HepG2 (cell line): Measurements from ENCODE around the gene DCST2. TPM values are rescaled to one million over a fixed set of nuclear protein-coding genes. Genes with fewer than 3 reads are reported as not detected.

Experiments
- HOMEZ ChIP-seq: IDR thresholded peaks from 2 replicates; pipeline ENCODE4 v1.6.1; 2016; ENCODE audit warnings: low read depth
- SNAPC4 ChIP-seq: sonication (generic); formaldehyde crosslinking; IDR thresholded peaks from 2 replicates; pipeline ENCODE4 v1.4.0; 2020; ENCODE audit warnings: mild to moderate bottlenecking, missing genetic modification reagents
- SSRP1 ChIP-seq: IDR thresholded peaks from 2 replicates; pipeline ENCODE4 v1.6.1; 2016; ENCODE audit warnings: control low read depth
- TEAD2 ChIP-seq: sonication (generic); formaldehyde crosslinking; IDR thresholded peaks from 2 replicates; pipeline ENCODE4 v1.9.0; 2021; ENCODE audit warnings: missing genetic modification reagents
- TGIF2 ChIP-seq: IDR thresholded peaks from 2 replicates; pipeline ENCODE4 v1.6.1; 2016; ENCODE audit warnings: control low read depth, missing compliant biosample characterization
- USF2 ChIP-seq, 2 experiments: sonication (generic) in 1 of 2; formaldehyde crosslinking in 1 of 2; IDR thresholded peaks; 2 replicates each; pipeline versions ENCODE4 v1.5.1 to v1.6.1; 2011 to 2020; ENCODE audit warnings: borderline replicate concordance in 1 of 2, low read depth in 1 of 2, low read length in 1 of 2, mild to moderate bottlenecking in 1 of 2, missing genetic modification reagents in 1 of 2, moderate library complexity in 1 of 2
- ZMAT3 ChIP-seq: sonication (generic); formaldehyde crosslinking; conservative IDR thresholded peaks from 2 replicates; pipeline ENCODE4 v1.7.0; 2021; ENCODE audit warnings: missing genetic modification reagents
- ZNF563 ChIP-seq: sonication (generic); formaldehyde crosslinking; IDR thresholded peaks from 2 replicates; pipeline ENCODE4 v1.8.0; 2022; ENCODE audit warnings: mild to moderate bottlenecking, moderate library complexity, missing genetic modification reagents
- ZZZ3 ChIP-seq: sonication (generic); formaldehyde crosslinking; IDR thresholded peaks from 2 replicates; pipeline ENCODE4 v1.4.0; 2020; ENCODE audit warnings: missing genetic modification reagents, mild to moderate bottlenecking, borderline replicate concordance
- polyA plus RNA-seq, 8 experiments: library from polyadenylated mRNA; depleted of rRNA in 3 of 8; stranded (reverse) in 7 of 8; unstranded in 1 of 8; fragments of >200 nt; fragmentation: Illumina TruSeq in 4 of 8; extraction: Trizol in 4 of 8; gene quantifications; 2 replicates each; pipeline versions ENCODE4 v1.2.1 to v1.2.3, GENCODE V29; 2011 to 2016; ENCODE audit warnings: low read depth in 4 of 8, missing spikeins in 1 of 8, mixed read lengths in 1 of 8; ENCODE audit not compliant: insufficient read depth in 1 of 8
- total RNA-seq, 5 experiments: library from RNA; depleted of rRNA; stranded (reverse); fragments of >200 nt; fragmentation: Illumina TruSeq; extraction: Trizol; gene quantifications; 2 replicates each; pipeline ENCODE4 v1.2.3, GENCODE V29; 2016; ENCODE audit warnings: low read depth in 1 of 5
- TF ChIP-seq, protein P1 (sequence below): IDR thresholded peaks from 2 replicates; pipeline ENCODE4 v1.4.0; 2020; ENCODE audit warnings: mild to moderate bottlenecking, missing genetic modification reagents
- TF ChIP-seq, protein P2 (sequence below): sonication (generic); formaldehyde crosslinking; conservative IDR thresholded peaks from 2 replicates; pipeline ENCODE4 v1.8.1; 2023; ENCODE audit warnings: missing genetic modification reagents

Gene DCST2
- total and polyA plus RNA-seq, 2 of the 13 experiments (the other 11 are each of a cell fraction or from before 2014, with no cell fraction given): 0.74 TPM; not detected in 1

DNA sequence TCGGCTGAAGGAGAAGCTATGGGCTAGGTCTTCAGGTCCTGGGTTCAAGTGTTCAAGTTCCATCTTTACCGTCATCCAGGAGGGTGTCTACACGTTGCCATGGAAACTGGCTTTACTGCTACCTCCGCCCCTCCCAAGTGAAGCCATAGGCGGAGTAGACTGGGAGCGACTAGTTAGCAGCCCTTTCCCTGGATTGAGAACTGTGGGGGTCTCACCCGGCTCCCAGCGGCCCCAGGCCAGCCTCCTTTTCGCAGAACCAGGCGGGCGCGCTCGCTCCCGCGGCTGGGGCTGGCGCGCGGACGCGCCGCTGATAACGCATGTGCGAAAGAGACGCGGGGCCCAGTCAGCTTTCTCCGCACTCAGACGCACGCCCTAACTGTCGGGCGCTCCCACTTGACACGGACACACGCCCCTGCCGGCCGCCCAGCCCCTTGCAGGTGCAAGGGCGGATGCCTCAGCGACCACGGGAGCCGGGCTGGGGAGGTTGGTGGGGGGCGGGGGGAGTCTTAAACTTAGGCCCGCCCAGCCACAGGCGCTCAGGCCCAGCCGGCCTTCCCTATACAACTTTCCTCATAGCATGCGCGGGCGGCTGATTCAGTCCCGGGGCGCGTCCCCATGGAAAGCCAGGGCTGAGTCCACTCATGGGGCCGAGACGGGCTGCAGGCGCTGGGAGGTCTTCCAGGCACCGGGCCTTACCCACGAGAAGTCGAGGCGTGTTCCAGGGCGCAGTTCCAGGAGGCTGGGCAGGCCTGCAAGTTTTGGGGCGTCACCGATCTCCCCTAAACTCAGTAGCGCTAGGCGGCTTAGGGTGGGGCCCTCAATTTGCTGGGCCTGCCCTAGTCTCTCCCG is 37.4 kb upstream of the DCST2 start (continued):
- TF ChIP-seq SNAPC4: no peak
- no peak; the same call in 1 of the 2 replicates for TF ChIP-seq TGIF2 (CRISPR knock-in tag)
- TF ChIP-seq ZMAT3 (CRISPR knock-in tag): no peak
- no peak; the same call in 1 of the 2 replicates for TF ChIP-seq SSRP1 (CRISPR knock-in tag)
- no peak for TF ChIP-seq TEAD2 (CRISPR knock-in tag)
- TF ChIP-seq USF2 (IDR thresholded peaks at IDR 0.05; ENCODE audit: low read depth, low read length): no peak
- TF ChIP-seq USF2 (CRISPR knock-in tag; IDR thresholded peaks at IDR 0.05; ENCODE audit: borderline replicate concordance): no peak
- TF ChIP-seq ZZZ3: no peak
- no peak for TF ChIP-seq ZNF563 (CRISPR knock-in tag)
- TF ChIP-seq, protein P1, sequence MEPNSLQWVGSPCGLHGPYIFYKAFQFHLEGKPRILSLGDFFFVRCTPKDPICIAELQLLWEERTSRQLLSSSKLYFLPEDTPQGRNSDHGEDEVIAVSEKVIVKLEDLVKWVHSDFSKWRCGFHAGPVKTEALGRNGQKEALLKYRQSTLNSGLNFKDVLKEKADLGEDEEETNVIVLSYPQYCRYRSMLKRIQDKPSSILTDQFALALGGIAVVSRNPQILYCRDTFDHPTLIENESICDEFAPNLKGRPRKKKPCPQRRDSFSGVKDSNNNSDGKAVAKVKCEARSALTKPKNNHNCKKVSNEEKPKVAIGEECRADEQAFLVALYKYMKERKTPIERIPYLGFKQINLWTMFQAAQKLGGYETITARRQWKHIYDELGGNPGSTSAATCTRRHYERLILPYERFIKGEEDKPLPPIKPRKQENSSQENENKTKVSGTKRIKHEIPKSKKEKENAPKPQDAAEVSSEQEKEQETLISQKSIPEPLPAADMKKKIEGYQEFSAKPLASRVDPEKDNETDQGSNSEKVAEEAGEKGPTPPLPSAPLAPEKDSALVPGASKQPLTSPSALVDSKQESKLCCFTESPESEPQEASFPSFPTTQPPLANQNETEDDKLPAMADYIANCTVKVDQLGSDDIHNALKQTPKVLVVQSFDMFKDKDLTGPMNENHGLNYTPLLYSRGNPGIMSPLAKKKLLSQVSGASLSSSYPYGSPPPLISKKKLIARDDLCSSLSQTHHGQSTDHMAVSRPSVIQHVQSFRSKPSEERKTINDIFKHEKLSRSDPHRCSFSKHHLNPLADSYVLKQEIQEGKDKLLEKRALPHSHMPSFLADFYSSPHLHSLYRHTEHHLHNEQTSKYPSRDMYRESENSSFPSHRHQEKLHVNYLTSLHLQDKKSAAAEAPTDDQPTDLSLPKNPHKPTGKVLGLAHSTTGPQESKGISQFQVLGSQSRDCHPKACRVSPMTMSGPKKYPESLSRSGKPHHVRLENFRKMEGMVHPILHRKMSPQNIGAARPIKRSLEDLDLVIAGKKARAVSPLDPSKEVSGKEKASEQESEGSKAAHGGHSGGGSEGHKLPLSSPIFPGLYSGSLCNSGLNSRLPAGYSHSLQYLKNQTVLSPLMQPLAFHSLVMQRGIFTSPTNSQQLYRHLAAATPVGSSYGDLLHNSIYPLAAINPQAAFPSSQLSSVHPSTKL (CRISPR knock-in tag): peak; percentile 40; the same call in 1 of the 2 replicates
- TF ChIP-seq, protein P2, sequence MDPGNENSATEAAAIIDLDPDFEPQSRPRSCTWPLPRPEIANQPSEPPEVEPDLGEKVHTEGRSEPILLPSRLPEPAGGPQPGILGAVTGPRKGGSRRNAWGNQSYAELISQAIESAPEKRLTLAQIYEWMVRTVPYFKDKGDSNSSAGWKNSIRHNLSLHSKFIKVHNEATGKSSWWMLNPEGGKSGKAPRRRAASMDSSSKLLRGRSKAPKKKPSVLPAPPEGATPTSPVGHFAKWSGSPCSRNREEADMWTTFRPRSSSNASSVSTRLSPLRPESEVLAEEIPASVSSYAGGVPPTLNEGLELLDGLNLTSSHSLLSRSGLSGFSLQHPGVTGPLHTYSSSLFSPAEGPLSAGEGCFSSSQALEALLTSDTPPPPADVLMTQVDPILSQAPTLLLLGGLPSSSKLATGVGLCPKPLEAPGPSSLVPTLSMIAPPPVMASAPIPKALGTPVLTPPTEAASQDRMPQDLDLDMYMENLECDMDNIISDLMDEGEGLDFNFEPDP: no peak
- TF ChIP-seq HOMEZ (CRISPR knock-in tag): no peak
